ENCODE measurements around the gene RPS3.
"Not testable (repeated sequence)": the region's sequence is repeated elsewhere in the genome, so short reads cannot be mapped to it uniquely, and the experiment has no call there.

Gene RPS3

GRCh38 chr11:75399344-75400145 is at the start of gene RPS3:
Gene RPS3 (plus strand): TSS chr11:75399518. CDS start chr11:75399548, 30 bp downstream.
- peak; percentile 81 for DNase-seq (ENCODE audit: low read depth)

DNA sequence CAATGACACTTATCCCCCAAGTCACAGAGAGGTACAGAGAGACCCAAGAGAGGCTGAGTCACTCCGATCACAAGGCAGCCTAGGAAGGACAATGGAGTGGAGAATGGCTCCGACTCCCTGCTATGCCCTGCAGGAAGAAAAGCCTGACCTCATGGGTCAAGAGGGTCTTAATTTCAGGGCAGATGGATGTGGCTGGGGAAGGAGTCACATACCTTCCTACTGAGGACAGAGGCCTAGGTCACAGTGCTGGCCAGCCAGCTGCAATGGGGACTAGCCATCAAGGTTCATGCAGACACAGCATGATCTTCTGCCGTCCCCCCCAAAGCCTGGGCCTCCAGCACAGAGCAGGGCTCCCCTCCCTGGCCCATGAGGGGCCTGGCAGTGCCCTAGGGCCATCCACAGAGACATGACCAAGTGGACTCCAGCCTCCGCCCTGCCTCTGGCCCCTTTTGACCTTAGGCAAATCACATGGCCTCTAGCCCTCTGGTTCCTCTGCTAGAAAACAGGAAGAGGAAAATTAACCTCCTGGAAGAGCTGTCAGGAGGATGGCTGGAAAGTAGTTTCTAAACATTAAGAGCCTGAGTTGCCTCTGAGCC is 49.7 kb upstream of the RPS3 start:
- no peak for DNase-seq (ENCODE audit: low read depth)

- no peak for DNase-seq (ENCODE audit: low read depth)
These were observed 49.1 kb upstream of the RPS3 start for GRCh38 chr11:75350122-75350742.

GRCh38 chr11:75350743-75351540 is 48.4 kb upstream of the RPS3 start:
- DNase-seq (ENCODE audit: low read depth), result no peak

GRCh38 chr11:75351541-75351790 is 47.9 kb upstream of the RPS3 start, which contains the start of gene ARRB1:
Gene ARRB1 (minus strand): TSS chr11:75351661. CDS start chr11:75351607, 54 bp downstream.
- no peak for DNase-seq (ENCODE audit: low read depth)

- no peak for DNase-seq (ENCODE audit: low read depth)
These were observed 47.3 kb upstream of the RPS3 start for GRCh38 chr11:75351791-75352587.

- DNase-seq (ENCODE audit: low read depth), result no peak
These were observed 46.6 kb upstream of the RPS3 start for GRCh38 chr11:75352588-75353206.

GRCh38 chr11:75355051-75355450 is 44.3 kb upstream of the RPS3 start:
- DNase-seq (ENCODE audit: low read depth), result no peak

DNA sequence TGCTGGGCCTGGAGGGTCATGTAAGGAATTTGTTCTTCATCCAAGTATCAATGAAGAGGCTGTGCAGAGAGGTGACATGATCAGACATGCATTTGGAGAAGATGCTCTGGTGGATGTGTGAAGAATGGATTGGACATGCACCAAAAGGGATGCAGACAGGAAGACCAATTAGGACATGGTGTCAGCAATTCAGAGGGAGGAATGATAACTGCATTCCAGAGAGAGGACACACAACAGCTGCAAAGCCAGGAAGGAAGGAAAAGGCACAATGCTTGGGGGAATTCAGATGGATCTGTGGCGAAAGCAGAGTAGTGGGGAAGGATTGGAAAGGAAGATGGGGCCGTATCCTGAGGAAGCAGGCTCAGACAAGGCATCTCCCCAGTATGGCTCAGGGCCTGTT is 42.7 kb upstream of the RPS3 start:
- no peak for DNase-seq (ENCODE audit: low read depth)

GRCh38 chr11:75362285-75362684 is 37.0 kb upstream of the RPS3 start:
- DNase-seq (ENCODE audit: low read depth), result not testable (repeated sequence)

- no peak for DNase-seq (ENCODE audit: low read depth)
These were observed 33.6 kb upstream of the RPS3 start for GRCh38 chr11:75365711-75366181.

GRCh38 chr11:75366826-75367225 is 32.5 kb upstream of the RPS3 start:
- DNase-seq (ENCODE audit: low read depth), result not testable (repeated sequence)

GRCh38 chr11:75369560-75370255 is 29.6 kb upstream of the RPS3 start:
- no peak for DNase-seq (ENCODE audit: low read depth)

- no peak for DNase-seq (ENCODE audit: low read depth)
These were observed 27.1 kb upstream of the RPS3 start for GRCh38 chr11:75371949-75372876.

DNA sequence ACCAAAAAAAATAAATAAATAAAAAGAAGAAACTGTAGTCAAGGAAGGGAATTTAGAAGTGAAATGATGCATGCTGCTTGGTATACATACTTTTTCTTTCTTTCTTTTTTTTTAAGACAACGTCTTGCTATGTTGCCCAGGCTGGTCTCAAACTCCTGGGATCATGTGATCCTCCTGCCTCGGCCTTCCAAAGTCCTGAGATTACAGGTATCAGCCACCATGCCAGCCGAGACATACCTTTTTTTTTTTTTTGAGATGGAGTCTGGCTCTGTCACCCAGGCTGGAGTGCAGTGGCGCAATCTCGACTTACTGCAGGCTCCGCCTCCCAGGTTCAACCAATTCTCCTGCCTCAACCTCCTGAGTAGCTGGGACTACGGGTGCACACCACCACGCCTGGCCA is 26.1 kb upstream of the RPS3 start:
- no peak for DNase-seq (ENCODE audit: low read depth)

- DNase-seq (ENCODE audit: low read depth), result no peak
These were observed 24.7 kb upstream of the RPS3 start for GRCh38 chr11:75374646-75375045.

DNA sequence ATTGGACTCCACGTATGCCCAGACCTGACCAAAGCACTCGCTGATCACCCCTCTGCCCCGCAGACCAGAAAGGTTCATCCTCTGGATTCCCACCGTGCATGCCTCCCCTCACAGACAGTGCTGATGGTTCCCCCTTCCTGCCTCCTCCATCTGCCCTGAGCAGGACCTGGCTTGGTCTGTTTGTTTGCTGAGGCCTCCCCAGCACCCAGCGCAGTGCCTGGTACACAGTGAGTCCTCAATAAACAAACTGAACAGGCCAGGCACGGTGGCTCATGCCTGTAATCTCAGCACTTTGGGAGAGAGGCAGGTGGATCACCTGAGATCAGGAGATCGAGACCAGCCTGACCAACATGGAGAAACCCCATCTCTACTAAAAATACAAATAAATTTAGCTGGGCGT is 23.7 kb upstream of the RPS3 start:
- no peak for DNase-seq (ENCODE audit: low read depth)

- no peak for DNase-seq (ENCODE audit: low read depth)
These were observed 23.1 kb upstream of the RPS3 start for GRCh38 chr11:75376175-75376574.

DNA sequence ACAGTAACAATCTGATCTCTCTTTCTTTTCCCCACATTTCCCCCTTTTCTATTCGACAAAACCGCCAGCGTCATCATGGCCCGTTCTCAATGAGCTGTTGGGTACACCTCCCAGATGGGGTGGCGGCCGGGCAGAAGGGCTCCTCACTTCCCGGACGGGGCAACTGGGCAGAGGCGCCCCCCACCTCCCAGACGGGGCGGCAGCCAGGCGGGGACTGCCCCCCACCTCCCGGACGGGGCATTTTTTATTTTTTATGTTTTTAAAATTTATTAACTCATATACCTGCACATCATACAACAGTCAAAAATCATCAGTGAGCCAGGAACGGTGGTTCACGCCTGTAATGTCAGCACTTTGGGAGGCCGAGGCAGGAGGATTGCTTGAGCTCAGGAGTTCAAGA is 20.5 kb upstream of the RPS3 start:
- DNase-seq (ENCODE audit: low read depth), result not testable (repeated sequence)

All from stimulated activated CD8-positive, alpha-beta memory T cell treated with anti-CD3 and anti-CD28 coated beads, Interleukin-12 subunit alpha, Interleukin-12 subunit beta, amount 100 ng/mL, for 1 hour (primary cell).